ENCODE data around the gene MAP3K20. TPM values are rescaled to one million over a fixed set of nuclear protein-coding genes. Genes with fewer than 3 reads are reported as not detected.
A peak's percentile ranks its signal among the peaks of the same experiment; 100 is the strongest.
"Not testable (repeated sequence)": the region's sequence is repeated elsewhere in the genome, so short reads cannot be mapped to it uniquely, and the experiment has no call there.

Gene MAP3K20
- total RNA-seq, 4 donors from 2014 or later = 33.0 to 56.1 (median 44.4) TPM

GRCh38 chr2:173087793-173088496 is 12.3 kb downstream of the MAP3K20 start:
- TF ChIP-seq CTCF (IDR thresholded peaks at IDR 0.05) = no peak
- ATAC-seq (ENCODE audit: low FRiP score) (no peak), DNase-seq (ENCODE audit: low spot score) (no peak)

DNA sequence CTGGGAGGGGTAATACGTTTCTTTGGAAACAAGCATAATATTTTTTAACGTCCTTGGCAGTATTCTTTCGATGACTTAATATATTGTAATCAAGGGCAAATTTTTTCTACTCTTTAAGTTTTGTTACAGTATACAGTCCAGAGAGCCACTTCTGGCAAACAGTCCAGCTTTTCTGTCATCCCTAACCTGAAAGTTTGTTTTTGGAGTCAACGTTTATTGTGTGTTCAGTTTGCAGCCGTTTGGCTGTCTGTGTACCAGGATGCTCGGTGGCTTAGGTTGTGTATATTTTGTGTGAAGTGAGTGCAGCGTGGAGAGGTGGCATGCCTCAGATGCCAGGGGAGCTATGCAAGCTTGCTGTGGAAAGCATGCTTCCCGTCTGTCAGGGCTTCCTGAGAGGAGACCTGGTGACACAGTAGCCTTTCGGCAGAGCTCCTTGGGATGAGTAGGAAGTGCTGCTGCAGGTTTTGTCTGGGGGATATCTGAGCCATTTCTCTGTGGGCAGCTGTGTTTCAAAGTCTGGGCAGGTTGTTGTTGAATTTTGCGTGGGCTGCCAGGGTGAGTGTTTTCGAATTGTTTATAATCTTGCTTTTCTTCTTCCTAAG is 14.7 kb downstream of the MAP3K20 start:
- DNase-seq (ENCODE audit: low spot score) = no peak
- no peak for TF ChIP-seq CTCF (IDR thresholded peaks at IDR 0.05)
- ATAC-seq (ENCODE audit: low FRiP score) = peak; percentile 51

- no peak for TF ChIP-seq CTCF (IDR thresholded peaks at IDR 0.05)
- DNase-seq (ENCODE audit: low spot score) = no peak
- ATAC-seq (ENCODE audit: low FRiP score) = no peak
Measured at GRCh38 chr2:173090973-173091660, 15.5 kb downstream of the MAP3K20 start.

- ATAC-seq (ENCODE audit: low FRiP score) = no peak
- TF ChIP-seq CTCF (IDR thresholded peaks at IDR 0.05) = no peak
Measured at GRCh38 chr2:173091910-173092309, 16.3 kb downstream of the MAP3K20 start.

DNA sequence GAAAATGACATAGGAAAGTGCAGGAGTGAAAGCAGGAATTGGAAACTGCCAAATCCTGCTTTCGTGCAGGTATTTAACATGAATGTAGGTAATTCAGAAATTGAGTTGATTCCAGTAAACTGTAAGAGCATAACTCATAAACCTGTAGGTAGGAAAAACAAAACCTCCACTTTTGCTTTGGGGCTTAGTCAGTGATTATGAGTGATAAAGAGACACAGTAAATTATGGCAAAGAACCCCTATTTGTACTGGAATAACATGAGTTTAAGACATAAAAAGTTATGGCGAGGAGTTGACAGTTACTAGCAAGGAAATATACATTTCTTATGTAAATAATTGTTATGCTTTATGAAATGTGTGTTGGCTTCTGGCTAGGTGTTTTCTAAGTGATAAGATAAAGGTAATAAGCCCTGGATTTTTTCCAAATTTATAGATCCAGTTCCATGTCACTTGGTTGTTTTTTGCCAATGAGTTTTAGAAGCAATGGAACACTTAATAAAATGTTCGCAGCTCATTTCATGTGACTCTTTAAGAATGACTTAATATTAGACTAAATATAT is 17.3 kb downstream of the MAP3K20 start:
- DNase-seq (ENCODE audit: low spot score) (no peak), ATAC-seq (ENCODE audit: low FRiP score) (no peak)
- TF ChIP-seq CTCF (IDR thresholded peaks at IDR 0.05) = no peak

More at GRCh38 chr2:173091910-173092309, 16.3 kb downstream of the MAP3K20 start:
- DNase-seq (ENCODE audit: low spot score) = no peak

DNA sequence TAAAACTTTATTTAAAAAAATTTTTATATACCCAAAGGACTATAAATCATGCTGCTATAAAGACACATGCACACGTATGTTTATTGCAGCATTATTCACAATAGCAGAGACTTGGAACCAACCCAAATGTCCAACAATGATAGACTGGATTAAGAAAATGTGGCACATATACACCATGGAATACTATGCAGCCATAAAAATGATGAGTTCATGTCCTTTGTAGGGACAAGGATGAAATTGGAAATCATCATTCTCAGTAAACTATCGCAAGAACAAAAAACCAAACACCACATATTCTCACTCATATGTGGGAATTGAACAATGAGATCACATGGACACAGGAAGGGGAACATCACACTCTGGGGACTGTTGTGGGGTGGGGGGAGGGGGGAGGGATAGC is 18.0 kb downstream of the MAP3K20 start:
- not testable (repeated sequence) for DNase-seq (ENCODE audit: low spot score); ATAC-seq (ENCODE audit: low FRiP score)

GRCh38 chr2:173094731-173095130 is 19.1 kb downstream of the MAP3K20 start:
- no peak for TF ChIP-seq CTCF (IDR thresholded peaks at IDR 0.05)
- DNase-seq (ENCODE audit: low spot score) (no peak), ATAC-seq (ENCODE audit: low FRiP score) (no peak)
